Heart right ventricle (tissue), 16 donors: ENCODE results near the gene RNF152. TPM values are rescaled to one million over a fixed set of nuclear protein-coding genes. Genes with fewer than 3 reads are reported as not detected.

Experiments
- ATAC-seq, 8 donors: fragments of 200-7000 bp; cut with Tn5 transposase; one replicate each; pipeline ENCODE4 v1.9.1; 2020; ENCODE audit warnings: mild to moderate bottlenecking in 8 of 8, moderate library complexity in 8 of 8, moderate number of reproducible peaks in 1 of 8
- DNase-seq, 2 donors: peaks; one replicate each; pipeline ENCODE4 v3.0.0-alpha.2; 2020
- H3K27ac ChIP-seq, 10 donors: fragments of 200-600 bp; sonication (generic) in 2 of 10; one replicate each; pipeline versions ENCODE4 v1.5.0 to v1.8.0; 2020 to 2022; ENCODE audit warnings: mild to moderate bottlenecking in 3 of 10
- H3K27me3 ChIP-seq, 7 donors: fragments of 200-600 bp; one replicate each; pipeline ENCODE4 v1.8.0; 2021 to 2022; ENCODE audit warnings: mild to moderate bottlenecking in 2 of 7
- H3K36me3 ChIP-seq, 9 donors: fragments of 200-600 bp; sonication (generic) in 1 of 9; one replicate each; pipeline versions ENCODE4 v1.5.0 to v1.8.0; 2020 to 2022; ENCODE audit warnings: mild to moderate bottlenecking in 2 of 9
- H3K4me1 ChIP-seq, 9 donors: fragments of 200-600 bp; sonication (generic) in 1 of 9; one replicate each; pipeline versions ENCODE4 v1.5.0 to v1.8.0; 2020 to 2022; ENCODE audit warnings: mild to moderate bottlenecking in 4 of 9
- H3K4me3 ChIP-seq, 10 donors: fragments of 200-600 bp; sonication (generic) in 2 of 10; one replicate each; pipeline versions ENCODE4 v1.5.0 to v1.8.0; 2020 to 2022; ENCODE audit warnings: mild to moderate bottlenecking in 7 of 10, moderate library complexity in 2 of 10
- H3K9me3 ChIP-seq, 11 donors: fragments of 200-600 bp in 10 of 11; sonication (generic) in 2 of 11; one replicate each; pipeline versions ENCODE4 v1.5.0 to v1.8.0; 2013 to 2022; ENCODE audit warnings: mild to moderate bottlenecking in 2 of 11, control low read depth in 1 of 11, moderate library complexity in 1 of 11
- WGBS, 2 donors: extraction: QIAGEN DNeasy Blood & Tissue Kit; methylation state at CpG; one replicate each; pipeline ENCODE4 v1.1.7; 2013; ENCODE audit warnings: inconsistent platforms in 1 of 2; 5-methylcytosine and 5-hydroxymethylcytosine counted together
- intact Hi-C, 10 donors: fragments of 100-400 bp; cut with DNase I; formaldehyde crosslinking; loops; one replicate each; pipeline versions ENCODE4 v1.11.1 to v1.14.2; 2022
- polyA plus RNA-seq, 2 donors: library from polyadenylated mRNA; stranded (reverse); fragments of 200-250 nt; gene quantifications; one replicate each; pipeline ENCODE4 v1.2.3, GENCODE V29; 2013
- total RNA-seq, 10 donors: library from RNA; stranded (reverse); fragmentation: NEBNext Ultra II Directional in 3 of 10; extraction: Animal tissue kit (Norgen Biotek cat#: 25700) in 3 of 10; gene quantifications; one replicate each; pipeline versions ENCODE4 v1.2.1 to v1.2.4, GENCODE V29; 2021 to 2023
- TF ChIP-seq, protein P1 (sequence below), 9 donors: fragments of 200-600 bp; sonication (generic) in 2 of 9; IDR thresholded peaks; one replicate each; pipeline versions ENCODE4 v1.5.0 to v1.8.0; 2021 to 2022; ENCODE audit warnings: antibody characterized with exemption in 9 of 9, mild to moderate bottlenecking in 5 of 9, moderate library complexity in 1 of 9
- donor health status: Arrhythmogenic right ventricular cardiomyopathy.
- donor health status: ischemic (EF 13 %, LVEDD 7.1; RV severe dilation, severe dysfunction).
- donor health status: healthy with polysubstance abuse.
- donor health status: DM: no; HTN: yes; CAD: no.
- donor health status: DM: no; HTN: no; CAD: no.
- donor health status: ischemic (EF 25% LVEDD 6.9; RV normal size, moderate dysfunction).
- donor health status: ischemic (EF 25% LVEDD 5.7; RV mildly dilated, moderate dysfunction).
- donor health status: healthy.
- donor health status: DM: yes; HTN: yes; CAD: no.
- donor health status: Ischemic cardiomyopathy.
- donor health status: ischemic (EF 35%, LVEDD 5.7; RV mildly dilated, moderate dysfunction).
- donor health status: nonischemic (EF 11% LVEDD 7.7; RV severe dilation, severe dysfunction).
- donor health status: DM: yes; HTN: yes; CAD: no.
- donor health status: PGD.
- donor health status: ischemic (EF 29% LVEDD 5.4; RV normal size, mild dysfunction).
- donor health status: nonischemic (EF 23%, LVEDD 6.1; RV moderate dilation, normal function).

Gene RNF152
- total and polyA plus RNA-seq, 12 donors, result 1.7 to 19.1 (median 10.9) TPM

DNA sequence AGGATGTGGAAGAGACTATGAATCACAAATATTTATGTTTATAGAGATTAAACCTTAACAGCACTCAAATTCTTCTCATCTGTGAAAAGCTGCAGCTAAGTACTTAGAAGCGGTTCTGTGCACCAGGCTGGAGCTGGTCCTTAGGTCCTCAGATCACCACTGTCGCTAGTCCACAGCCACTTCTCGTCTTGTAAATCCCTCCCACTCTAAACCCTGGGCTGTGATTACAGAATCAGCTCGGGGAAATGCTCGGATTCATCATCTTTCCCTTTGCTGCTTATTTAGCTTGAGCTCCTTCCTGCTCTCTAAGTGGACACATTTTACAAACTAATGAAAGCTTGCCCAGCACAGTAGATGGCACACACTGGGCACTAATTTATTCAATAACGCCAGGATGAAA lies 61.7 kb downstream of the RNF152 start:
- peak in 6 of 8 donors; percentile 31 to 50 (median 42) for ATAC-seq
- H3K27ac ChIP-seq, result peak overlapping the region in 4 of 10 donors; percentile 4 to 71 (median 39)
- TF ChIP-seq, protein P1, sequence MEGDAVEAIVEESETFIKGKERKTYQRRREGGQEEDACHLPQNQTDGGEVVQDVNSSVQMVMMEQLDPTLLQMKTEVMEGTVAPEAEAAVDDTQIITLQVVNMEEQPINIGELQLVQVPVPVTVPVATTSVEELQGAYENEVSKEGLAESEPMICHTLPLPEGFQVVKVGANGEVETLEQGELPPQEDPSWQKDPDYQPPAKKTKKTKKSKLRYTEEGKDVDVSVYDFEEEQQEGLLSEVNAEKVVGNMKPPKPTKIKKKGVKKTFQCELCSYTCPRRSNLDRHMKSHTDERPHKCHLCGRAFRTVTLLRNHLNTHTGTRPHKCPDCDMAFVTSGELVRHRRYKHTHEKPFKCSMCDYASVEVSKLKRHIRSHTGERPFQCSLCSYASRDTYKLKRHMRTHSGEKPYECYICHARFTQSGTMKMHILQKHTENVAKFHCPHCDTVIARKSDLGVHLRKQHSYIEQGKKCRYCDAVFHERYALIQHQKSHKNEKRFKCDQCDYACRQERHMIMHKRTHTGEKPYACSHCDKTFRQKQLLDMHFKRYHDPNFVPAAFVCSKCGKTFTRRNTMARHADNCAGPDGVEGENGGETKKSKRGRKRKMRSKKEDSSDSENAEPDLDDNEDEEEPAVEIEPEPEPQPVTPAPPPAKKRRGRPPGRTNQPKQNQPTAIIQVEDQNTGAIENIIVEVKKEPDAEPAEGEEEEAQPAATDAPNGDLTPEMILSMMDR (IDR thresholded peaks at IDR 0.05), result no peak
- H3K4me1 ChIP-seq, result peaks cover 3 to 63% (median 28%) of the 10 kb centered on the region in 9 donors
- H3K36me3 ChIP-seq, result no peaks in the 10 kb centered on the region
- 48 to 58% methylated on average over 6 of the region's 6 CpGs for WGBS, 2 donors
- peaks cover 0 to 47% (median 0%) of the 10 kb centered on the region in 7 donors for H3K27me3 ChIP-seq
- intact Hi-C loops, result loop anchor here in 2 of 10 donors (5.0 kb wide), 2 partner anchors 56 to 89 kb away; no protein-coding TSS in a partner anchor
- peak overlapping the region in 2 of 10 donors; percentile 1 to 5 for H3K4me3 ChIP-seq
- peaks cover 0 to 8% (median 0%) of the 10 kb centered on the region in 11 donors for H3K9me3 ChIP-seq
- DNase-seq, result no peak

DNA sequence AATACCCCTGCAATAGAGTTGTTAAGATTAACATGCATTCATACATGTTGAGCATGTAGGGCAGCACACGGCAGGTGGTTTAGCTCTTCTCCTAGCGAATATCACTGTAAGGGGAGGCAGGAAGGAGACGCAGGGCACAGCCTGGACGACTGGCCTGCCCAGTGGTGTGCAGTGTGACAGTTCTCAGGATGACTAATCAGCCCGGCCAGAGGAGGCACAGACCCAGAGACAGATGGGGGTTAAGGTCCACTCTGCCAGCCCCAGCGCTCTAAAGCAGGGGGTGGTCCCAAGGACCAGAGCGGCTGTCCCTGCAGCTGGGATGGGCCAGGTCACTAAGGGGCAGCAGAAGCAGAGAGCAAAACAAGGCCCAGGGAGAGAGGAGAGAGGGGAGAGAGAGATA lies 63.7 kb downstream of the RNF152 start:
- 87 to 92% methylated on average over 7 of the region's 7 CpGs for WGBS, 2 donors
- no peak overlapping the region for H3K4me3 ChIP-seq
- no peaks in the 10 kb centered on the region for H3K9me3 ChIP-seq
- intact Hi-C loops, result no loop called here
- TF ChIP-seq, protein P1 (IDR thresholded peaks at IDR 0.05), result no peak
- H3K27me3 ChIP-seq, result peaks cover 0 to 35% (median 0%) of the 10 kb centered on the region in 7 donors
- ATAC-seq, result peak in 1 of 8 donors; percentile 32
- peak overlapping the region in 1 of 10 donors; percentile 29 for H3K27ac ChIP-seq
- no peak for DNase-seq
- peaks cover 3 to 77% (median 33%) of the 10 kb centered on the region in 9 donors for H3K4me1 ChIP-seq
- H3K36me3 ChIP-seq, result no peaks in the 10 kb centered on the region

DNA sequence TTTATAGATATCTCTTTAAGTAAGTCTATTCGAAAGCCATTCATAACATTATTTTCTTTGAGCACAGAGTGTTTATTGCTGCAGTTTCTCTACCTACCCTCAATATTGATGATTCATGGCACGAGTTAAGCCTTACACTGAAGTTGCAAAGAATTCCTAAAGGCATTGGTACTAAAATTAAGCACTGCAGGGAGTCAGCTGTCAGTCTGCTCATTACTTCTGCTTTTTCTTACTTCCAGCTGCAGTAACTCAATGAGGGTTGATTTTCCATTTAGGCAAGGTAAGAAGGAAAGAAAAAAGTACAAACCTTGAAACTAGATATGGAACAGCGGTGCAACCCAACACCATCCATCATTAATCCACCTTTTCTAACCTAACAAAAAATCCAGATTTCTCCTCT lies 65.2 kb downstream of the RNF152 start:
- no peak for DNase-seq
- no peak for ATAC-seq
- WGBS, 2 donors, result 81 to 86% methylated on average over 3 of the region's 3 CpGs
- Histone ChIP-seq H3K4me3 (no peak overlapping the region), H3K27ac (no peak overlapping the region), H3K9me3 (no peaks in the 10 kb centered on the region), H3K27me3 (peaks cover 0 to 27% (median 0%) of the 10 kb centered on the region in 7 donors), H3K36me3 (no peaks in the 10 kb centered on the region), H3K4me1 (peaks cover 0 to 66% (median 21%) of the 10 kb centered on the region in 9 donors)
- TF ChIP-seq, protein P1 (IDR thresholded peaks at IDR 0.05), result no peak
- intact Hi-C loops, result loop anchor here in 1 of 10 donors (2.0 kb wide), 1 partner anchor 83 kb away; no protein-coding TSS in a partner anchor

DNA sequence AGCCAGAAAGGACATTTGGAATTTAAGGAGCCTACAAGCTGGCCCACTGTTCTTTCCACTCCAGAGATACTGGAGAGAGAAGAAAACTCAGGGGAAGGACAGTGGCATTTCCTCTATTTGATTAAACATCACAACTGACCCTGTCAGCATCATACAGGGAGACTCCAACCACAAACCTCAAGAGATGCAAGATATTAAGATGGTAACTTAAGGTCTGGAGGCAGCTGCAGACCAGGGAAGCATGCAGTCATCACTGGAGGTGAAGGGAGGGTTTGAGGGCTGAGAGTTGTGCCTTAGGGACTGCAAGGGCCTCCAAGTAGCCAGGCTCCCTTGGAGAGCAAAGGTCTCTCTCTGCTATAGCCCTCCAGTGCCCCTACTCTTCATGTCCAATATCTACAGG lies 67.4 kb downstream of the RNF152 start:
- H3K9me3 ChIP-seq, result no peaks in the 10 kb centered on the region
- H3K27me3 ChIP-seq, result peaks cover 0 to 11% (median 0%) of the 10 kb centered on the region in 7 donors
- intact Hi-C loops, result no loop called here

More for the DNA sequence above, 67.4 kb downstream of the RNF152 start:
- H3K4me1 ChIP-seq, result peaks cover 0 to 44% (median 11%) of the 10 kb centered on the region in 9 donors
- ATAC-seq (peak in 3 of 8 donors; percentile 25 to 47 (median 26)), DNase-seq (no peak)
- no peak overlapping the region for H3K4me3 ChIP-seq
- TF ChIP-seq, protein P1 (IDR thresholded peaks at IDR 0.05), result no peak
- peak overlapping the region in 2 of 10 donors; percentile 12 to 17 for H3K27ac ChIP-seq
- no peaks in the 10 kb centered on the region for H3K36me3 ChIP-seq
